Activated CD4-positive, alpha-beta T cell treated with anti-CD3 and anti-CD28 coated beads, Interleukin-2, Interleukin-4, amounts not matched to agents 100 ng/mL and 50 ng/mL, durations not matched to agents 16 hours and 8 hours (primary cell): ENCODE data around the gene PTPN22.

Source experiments
- DNase-seq: peaks from one replicate; pipeline ENCODE4 v3.0.0-alpha.2; 2020; ENCODE audit warnings: low spot score

PTPN22 gene

GRCh38 chr1:113871597-113872113 lies at the start of gene PTPN22:
PTPN22 (minus strand) TSS chr1:113871712.
- DNase-seq, result peak; percentile 94

GRCh38 chr1:113918243-113918642 lies 46.7 kb upstream of the PTPN22 start:
- no peak for DNase-seq

GRCh38 chr1:113917400-113918082 lies 46.0 kb upstream of the PTPN22 start:
- no peak for DNase-seq

- DNase-seq, result no peak
Observed at GRCh38 chr1:113916974-113917373, 45.5 kb upstream of the PTPN22 start.

GRCh38 chr1:113913887-113914664 lies 42.6 kb upstream of the PTPN22 start:
- no peak for DNase-seq

GRCh38 chr1:113913312-113913668 lies 41.8 kb upstream of the PTPN22 start:
- DNase-seq, result no peak

GRCh38 chr1:113912594-113913311 lies 41.2 kb upstream of the PTPN22 start:
- no peak for DNase-seq

GRCh38 chr1:113905435-113905861 lies 33.9 kb upstream of the PTPN22 start:
- DNase-seq, result peak; percentile 28

- peak; percentile 100 for DNase-seq
Observed at GRCh38 chr1:113904674-113905434, 33.3 kb upstream of the PTPN22 start, which contains the start of the genes AP4B1 and DCLRE1B. AP4B1 (minus strand) TSS chr1:113904799; CDS start chr1:113904717, 82 bp downstream. DCLRE1B (plus strand) TSS chr1:113905326; CDS start chr1:113905587, 261 bp downstream.

GRCh38 chr1:113904293-113904673 lies 32.8 kb upstream of the PTPN22 start:
- DNase-seq, result no peak

GRCh38 chr1:113903501-113904292 lies 32.2 kb upstream of the PTPN22 start:
- peak; percentile 21 for DNase-seq

- DNase-seq, result no peak
Observed at GRCh38 chr1:113901191-113901590, 29.7 kb upstream of the PTPN22 start.

GRCh38 chr1:113899111-113899510 lies 27.6 kb upstream of the PTPN22 start:
- DNase-seq, result no peak

GRCh38 chr1:113898241-113898814 lies 26.8 kb upstream of the PTPN22 start:
- DNase-seq, result no peak

- DNase-seq, result no peak
Observed at GRCh38 chr1:113895961-113896360, 24.4 kb upstream of the PTPN22 start.

- DNase-seq, result no peak
Observed at GRCh38 chr1:113895098-113895497, 23.6 kb upstream of the PTPN22 start.

- DNase-seq, result no peak
Observed at GRCh38 chr1:113893267-113893666, 21.8 kb upstream of the PTPN22 start.

GRCh38 chr1:113891631-113892220 lies 20.2 kb upstream of the PTPN22 start:
- DNase-seq, result no peak

GRCh38 chr1:113890816-113891215 lies 19.3 kb upstream of the PTPN22 start:
- DNase-seq, result no peak
